A172 (cell line): ENCODE measurements around the gene THOC7. TPM values are rescaled to one million over a fixed set of nuclear protein-coding genes. Genes with fewer than 3 reads are reported as not detected.

ENCODE experiments used
- DNase-seq: peaks from one replicate; pipeline ENCODE4 v3.0.0-alpha.2; 2015; ENCODE audit warnings: low spot score
- total RNA-seq: library from RNA; depleted of rRNA; stranded (reverse); fragments of >200 nt; shearing (Covaris generic); gene quantifications from 2 replicates; pipeline ENCODE4 v1.2.3, GENCODE V29; 2014; rRNA removed

THOC7 gene
- total RNA-seq, 1 experiment from 2014 or later, result 130 TPM

DNA sequence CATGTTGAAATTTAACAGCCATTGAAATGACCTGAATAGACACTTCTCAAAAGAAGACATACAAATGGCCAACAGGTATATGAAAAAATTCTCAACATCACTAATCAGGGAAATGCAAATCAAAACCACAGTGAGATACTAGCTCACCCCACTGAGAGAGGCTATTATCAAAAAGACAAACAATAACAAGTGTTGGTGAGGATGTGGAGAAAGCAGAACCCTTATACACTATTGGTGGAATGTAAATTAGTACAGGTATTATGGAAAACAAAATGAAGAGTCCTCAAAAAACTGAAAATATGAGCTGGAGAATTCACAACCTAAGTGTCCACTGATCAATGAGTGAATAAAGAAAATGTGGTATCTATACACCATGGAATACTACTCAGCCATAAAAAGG is 21.5 kb downstream of the THOC7 start:
- no peak for DNase-seq

DNA sequence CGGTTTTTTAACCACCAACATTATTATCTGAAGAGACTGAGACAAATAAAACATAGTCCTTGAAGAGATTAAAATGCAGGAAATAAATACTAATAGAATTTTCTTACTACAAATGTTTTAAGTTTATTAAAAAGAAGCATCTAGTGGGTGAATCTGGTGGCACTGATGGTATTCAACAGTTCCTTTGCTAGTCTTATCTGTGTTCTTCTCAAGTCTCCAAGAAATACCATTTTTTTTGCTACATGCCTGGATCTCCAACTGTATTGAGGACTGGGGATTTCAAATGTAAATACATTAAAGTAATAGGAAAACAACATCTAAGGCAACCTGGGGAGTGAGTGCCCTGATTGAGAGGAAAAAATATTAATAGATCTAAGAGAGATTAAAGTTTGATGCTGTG is 21.9 kb downstream of the THOC7 start:
- no peak for DNase-seq

DNA sequence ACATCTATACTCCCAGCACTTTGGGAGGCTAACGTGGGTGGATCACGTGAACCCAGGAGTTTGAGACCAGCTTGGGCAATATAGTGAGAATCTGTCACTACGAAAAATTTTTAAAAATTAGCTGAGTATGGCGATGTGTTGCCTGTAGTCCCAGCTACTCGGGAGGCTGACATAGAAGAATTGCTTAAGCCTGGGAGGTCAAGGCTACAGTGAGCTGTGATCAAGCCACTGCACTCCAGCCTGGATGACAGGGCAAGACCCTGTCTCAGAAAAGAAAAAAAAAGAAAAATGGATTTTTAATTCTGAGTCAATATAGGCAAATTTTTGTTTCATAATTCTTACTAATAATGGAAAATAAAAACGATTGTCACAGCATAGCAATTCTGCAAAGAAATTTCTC is 31.2 kb downstream of the THOC7 start:
- DNase-seq, result no peak

DNA sequence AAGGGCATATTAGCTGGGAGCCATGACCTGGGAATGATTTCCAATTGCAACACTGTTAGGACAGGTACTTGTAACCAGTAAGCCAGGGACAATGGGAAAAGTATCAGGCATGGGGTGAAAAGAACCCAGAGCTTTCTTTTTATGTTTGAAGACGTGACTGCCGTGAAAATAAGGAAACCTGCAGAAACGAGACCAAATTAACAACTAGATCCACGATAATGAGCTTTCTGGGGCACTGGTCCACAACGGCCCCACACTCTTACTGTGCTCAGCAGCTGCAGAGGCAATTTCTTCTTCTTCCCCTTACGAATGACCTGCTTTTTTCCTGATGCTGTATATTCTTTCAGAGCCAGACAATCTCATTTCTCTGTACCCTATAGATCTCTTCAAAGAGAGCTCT is 33.1 kb downstream of the THOC7 start:
- DNase-seq, result no peak

DNA sequence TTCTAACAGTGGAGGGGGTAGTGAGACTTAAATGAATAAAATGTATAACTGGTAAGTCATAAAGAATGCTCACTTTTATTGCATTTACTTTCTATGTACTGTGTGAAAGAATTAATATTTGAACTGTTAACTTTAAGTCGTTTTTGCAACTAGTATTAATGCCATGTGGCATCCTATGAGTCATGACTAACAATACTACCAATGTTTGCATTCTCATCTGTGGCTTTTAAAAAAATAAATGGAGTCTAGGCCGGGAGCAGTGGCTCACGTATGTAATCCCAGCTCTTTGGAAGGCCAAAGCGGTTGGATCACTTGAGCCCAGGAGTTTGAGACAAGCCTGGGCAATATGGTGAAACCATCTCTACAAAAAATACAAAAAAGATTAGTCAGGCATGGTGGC is 39.3 kb downstream of the THOC7 start:
- DNase-seq, result peak; percentile 40

DNA sequence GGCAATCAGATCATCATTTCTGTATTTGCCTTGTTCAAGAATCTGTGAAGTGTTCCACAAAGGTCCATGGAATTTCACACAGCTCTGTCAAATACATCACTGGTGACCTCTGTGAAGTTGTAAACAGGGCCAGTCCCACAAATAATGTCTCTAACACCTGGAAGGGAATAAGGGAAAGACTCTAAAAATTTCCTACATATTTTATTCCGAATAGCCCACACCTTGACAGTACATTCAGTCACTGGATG is 44.5 kb downstream of the THOC7 start, which contains the start of gene C3orf49:
Gene C3orf49, plus strand, starts transcription at position 149 of the 248 bp plus-strand sequence. CDS start 173 bp downstream, outside the sequence.
- DNase-seq, result no peak

DNA sequence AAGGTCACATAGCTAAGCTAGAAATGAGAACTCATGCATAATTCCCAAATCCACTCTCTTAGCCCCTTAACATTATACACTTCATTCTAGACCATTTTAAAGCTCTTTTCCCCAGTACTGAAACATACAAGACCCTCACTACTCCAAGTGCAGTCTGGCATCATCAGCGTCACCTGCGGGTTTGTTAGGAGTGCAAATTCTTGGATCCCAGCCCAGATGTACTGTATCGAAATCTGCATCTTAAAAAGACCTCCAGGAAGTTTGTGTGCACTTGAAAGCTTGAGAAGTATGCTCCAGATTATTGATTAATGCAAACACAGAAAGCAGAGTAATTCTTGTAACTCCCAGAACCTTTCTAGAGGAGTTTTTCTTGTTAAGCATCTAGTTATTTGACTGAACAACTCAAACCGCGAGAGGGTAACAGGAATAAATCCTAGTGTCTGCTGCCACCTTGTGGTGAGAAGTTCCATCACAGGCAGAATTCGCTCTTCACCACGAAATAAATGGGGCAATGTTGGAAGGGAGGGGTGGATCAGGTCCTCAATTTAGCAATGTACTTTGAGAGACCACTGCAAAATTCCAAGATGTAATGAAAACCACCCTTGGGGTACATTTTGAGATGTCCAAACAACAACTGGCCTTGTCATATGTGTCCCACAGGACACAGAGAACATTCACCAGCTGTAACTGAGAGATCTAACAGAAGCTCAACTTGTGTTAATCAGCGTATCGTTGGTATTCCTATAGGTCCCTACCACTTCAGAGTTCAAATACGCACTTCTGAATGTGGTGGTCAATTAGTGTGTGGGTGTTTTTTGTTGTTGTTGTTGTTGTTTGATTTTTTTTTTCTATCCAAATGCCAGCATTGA is 45.1 kb downstream of the THOC7 start:
- DNase-seq, result peak; percentile 57

DNA sequence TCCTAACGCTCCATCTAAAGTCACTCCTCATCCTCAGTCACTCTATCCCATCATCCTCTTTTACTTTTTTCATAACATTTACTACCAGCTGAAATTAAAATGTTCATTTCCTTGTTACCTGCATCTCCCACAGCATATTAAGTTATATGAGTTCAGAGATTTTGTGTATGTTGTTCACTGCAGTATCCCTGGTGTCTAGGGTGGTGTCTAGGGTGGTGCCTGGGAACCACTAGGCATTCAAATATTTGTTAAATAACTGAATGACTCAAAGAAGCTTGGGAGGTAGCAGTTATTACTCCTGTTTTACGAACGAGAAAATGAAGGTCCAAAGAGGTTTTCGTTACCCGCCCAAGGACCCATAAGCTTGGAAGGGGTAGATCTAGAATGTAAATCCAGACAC is 46.4 kb downstream of the THOC7 start:
- DNase-seq, result no peak

DNA sequence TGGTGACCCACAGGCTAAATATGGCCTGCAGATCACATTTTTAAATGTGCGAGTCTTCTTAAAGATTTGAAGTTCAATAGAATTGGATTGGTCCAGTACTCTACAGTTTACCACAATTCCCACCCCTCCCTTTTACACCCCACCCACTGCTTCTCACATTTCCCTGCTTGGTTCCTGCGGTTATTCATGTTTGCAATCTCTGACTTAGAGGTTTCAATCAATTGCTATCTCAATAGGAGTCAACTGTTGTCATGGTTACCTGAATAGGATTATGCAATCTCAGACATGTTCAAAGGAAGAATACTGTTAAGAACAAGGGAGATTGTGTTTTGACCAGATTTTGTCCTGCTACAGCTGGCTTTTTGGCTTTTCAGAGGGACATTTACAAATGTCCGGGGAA is 49.4 kb downstream of the THOC7 start:
- no peak for DNase-seq

DNA sequence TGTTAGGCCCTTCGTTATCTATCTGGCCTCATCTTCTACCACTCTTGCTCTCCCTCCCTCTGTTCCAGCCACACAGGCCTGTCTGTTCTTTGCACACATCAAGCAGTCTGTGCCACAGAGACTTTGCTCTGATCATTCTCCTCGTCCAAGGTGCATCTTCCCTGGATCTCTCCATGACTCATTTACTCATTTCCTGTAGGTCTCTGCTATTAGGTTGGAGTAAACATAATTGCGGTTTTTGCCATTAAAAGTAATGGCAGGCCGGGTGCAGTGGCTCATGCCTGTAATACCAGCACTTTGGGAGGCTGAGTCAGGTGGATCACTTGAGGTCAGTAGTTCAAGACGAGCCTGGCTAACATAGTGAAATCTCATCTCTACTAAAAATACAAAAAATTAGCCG is 54.0 kb downstream of the THOC7 start:
- DNase-seq, result peak; percentile 86

DNA sequence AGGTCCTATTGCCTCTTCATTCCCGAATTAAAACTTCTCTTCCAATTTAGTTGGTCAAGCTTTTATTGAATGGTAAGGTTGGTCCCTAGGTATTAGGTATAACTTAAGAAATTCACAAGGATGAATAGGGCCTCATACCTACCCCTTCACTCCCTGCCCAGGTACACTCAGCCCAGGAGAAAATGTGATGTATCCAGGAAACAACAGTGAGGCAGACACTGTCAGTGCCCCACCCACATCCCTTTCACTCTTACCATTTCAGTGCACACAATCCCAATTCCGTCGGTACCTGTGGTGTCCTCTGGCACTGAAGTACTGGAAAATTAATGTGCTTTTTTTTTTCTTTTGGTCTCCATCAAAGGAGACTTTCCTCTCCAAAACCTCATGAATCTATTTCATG is 55.0 kb downstream of the THOC7 start:
- no peak for DNase-seq

DNA sequence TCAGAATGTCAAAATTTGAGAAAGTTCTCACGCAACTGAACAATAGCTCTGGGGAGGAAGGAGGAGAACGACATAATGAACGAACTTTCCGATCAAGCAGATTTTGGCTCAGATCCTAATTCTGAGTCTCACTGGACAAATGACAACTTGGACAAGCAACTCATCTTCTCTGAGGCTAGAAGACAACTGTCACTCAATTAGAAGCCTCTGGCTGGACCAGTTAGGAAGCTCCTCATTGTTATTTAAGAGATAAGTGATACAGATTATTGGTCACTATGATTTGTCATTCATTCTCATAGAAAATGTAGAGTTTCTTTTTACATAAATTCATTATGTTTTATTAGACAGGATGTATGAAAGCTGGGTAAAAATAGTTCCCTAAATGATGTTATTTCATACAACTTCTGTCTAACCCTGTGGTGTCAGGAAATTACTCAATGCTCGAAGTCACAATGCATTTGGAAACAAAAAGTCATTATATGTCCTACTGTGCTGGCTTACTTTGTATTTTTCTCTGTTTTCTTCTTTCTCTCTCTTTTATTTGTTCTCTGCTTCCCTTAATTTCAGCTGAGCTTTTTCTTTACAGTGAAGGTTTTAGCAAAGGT is 55.5 kb downstream of the THOC7 start:
- DNase-seq, result no peak

DNA sequence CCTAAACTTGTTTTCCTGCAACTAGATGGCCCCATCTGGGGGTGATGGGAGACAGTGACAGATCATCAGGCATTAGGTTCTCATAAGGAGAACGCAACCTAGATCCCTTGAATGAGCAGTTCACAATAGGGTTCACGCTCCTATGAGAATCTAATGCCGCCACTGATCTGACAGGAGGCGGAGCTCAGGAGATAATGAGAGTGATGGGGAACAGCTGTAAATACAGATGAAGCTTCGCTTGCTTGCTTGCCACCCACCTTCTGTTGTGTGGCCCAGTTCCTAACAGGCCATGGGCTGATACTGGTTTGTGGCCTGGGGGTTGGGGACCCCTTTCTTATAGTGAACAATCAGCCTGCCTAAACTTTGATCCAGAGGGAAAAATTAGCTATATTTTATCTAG is 59.7 kb downstream of the THOC7 start:
- DNase-seq, result no peak

DNA sequence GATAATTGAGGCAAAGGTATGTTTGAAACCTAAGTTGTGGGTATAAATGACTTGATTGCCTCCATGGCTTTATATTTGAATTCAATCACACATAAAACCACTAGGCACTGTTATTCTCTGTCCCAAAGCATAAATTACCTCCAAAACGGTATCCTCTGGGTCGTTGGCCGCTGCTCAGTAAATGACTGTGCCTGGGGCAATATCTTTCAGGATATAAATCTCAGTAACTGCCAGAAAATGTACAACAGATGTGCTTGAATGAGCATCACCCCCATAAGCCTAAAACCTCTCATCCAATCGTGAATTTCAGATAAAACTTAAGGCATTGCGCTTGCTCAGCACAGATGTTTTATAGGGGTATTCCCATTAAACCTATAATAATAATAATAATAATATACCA is 63.5 kb downstream of the THOC7 start:
- DNase-seq, result no peak

DNA sequence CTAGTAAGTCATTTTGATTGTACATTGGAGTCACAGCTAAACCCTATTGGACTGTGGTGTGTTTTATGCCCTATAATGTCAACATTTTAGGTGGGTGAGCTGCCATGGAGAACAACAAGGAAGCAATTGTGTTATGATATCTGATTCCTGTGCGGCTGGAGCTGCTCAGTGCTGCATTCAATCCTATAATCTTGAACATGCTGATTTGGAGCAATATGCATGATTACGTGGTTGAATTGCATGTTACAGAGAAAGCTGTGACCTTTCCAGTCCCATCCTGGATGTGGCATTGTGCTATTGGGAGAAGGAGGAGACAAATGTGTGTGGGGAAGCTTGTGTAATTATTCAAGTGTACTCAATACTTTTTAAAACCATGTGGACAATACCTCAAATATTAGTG is 64.7 kb downstream of the THOC7 start:
- no peak for DNase-seq

DNA sequence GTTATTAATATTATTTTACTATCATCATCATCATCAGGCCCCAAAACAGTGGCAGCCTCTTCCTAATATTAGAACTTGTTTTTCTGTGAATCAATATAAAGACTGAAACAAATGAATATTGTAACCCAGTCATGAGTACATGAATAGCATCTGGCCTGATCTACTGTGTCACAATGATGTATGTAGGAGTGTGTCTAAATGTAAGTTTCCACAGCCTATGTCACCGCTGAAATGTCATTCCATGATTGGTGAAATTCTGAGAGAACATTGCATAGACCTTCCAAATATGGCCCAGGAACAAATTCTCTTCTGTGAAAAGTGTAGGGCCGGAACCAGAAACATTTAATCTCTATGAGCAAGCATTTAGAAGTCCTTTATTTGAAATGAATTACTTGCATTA is 65.1 kb downstream of the THOC7 start:
- no peak for DNase-seq

DNA sequence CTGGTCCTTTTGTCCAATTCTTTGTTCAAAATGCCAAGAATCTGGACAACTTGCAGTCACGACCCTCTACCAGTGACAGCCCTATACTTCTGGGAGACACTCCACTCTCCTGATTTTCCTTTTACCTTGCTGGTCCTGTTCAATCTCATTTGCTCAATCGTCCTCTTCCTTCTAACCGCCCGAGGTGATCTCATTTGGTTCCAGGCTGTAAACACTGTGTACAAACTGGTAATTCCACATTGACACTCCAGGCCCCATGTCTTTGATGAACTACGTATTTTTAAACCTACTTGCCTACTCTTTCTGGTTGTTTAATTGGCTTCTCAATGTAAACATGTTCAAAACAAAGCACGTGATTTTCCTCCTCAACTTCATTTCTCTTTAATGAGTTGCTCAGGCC is 68.2 kb downstream of the THOC7 start:
- no peak for DNase-seq

DNA sequence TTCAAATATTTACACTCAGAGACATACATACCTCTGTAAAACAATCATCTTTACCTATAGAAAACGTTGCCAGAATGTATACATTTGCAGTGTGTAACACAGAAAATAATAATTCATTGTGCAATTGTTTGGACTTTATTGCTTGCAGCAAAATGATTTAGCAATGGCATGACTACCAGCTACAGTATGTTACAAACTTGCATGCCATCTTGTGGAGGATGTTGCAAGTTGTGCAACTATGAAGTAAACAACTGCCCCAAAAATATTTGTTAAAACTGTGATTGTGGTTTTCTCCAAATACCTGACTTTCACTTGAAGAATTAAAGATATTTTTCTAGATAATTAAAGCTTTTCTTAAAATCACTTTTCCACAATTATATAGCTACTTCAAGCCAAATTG is 71.6 kb downstream of the THOC7 start:
- no peak for DNase-seq

Other genes with a start within 250 kb of the THOC7 start
- gene SNTN, start 211.1 kb downstream of the THOC7 start, total RNA-seq, result not detected in 2 replicates
- not detected in 2 replicates for gene C3orf49, start 44.5 kb downstream of the THOC7 start, total RNA-seq
- gene ATXN7, start 62 bp upstream of the THOC7 start, total RNA-seq, result 7.4 and 7.7 TPM in 2 replicates
- not detected in 2 replicates for gene SCAANT1, start 48.6 kb upstream of the THOC7 start, total RNA-seq
- gene PSMD6, start 159.7 kb upstream of the THOC7 start, total RNA-seq, result 159 and 176 TPM in 2 replicates